ENCODE data around the gene CACNA2D3.

GRCh38 chr3:55044486-55044885 lies 922.1 kb downstream of the CACNA2D3 start:
- TF ChIP-seq CTCF (IDR thresholded peaks at IDR 0.05) (no peak), POLR2A (IDR thresholded peaks at IDR 0.05) (no peak)
